ENCODE results near the gene OSBPL7. TPM values are rescaled to one million over a fixed set of nuclear protein-coding genes. Genes with fewer than 3 reads are reported as not detected.
"Not testable (repeated sequence)": the region's sequence is repeated elsewhere in the genome, so short reads cannot be mapped to it uniquely, and the experiment has no call there.

Gene OSBPL7
- total and polyA plus RNA-seq, 2 donors from 2014 or later, result 5.3 to 21.2 TPM

DNA sequence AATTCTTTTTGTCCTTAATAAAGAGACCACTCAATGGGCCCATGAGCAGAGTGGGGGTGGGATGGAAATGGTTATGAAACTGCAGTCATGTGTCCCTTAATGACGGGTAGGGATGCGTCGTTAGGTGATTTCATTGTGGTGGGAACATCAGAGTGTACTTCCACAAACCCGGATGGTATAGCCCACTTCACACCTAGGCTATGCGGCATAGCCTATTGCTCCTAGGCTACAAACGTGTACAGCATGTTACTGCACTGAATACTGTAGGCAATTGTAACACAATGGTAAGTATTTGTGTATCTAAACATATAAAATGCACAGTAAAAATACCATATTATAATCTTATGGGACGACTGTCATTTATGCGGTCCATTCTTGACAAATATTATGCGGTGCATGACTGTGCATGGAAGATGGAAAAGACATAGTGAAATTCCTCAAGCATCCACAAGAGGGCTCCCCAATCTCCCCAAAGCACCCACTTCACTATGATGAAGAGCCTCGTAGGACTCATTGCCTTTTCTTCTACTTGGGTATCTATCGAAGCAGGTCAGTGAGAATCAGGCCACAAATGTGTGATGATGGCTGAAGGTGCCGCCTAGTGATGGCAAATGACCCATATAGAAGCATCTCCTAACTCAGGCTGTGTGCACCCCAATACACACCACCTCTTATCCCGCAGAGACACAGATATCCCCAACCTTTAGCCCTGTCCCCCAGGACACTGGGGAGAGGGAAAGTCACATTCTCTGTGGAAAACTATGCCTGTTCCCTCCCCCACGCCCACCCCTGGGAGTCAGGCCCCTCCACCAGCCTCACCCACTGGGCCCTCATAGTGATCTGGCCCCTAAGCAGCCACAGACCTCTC lies 45.0 kb downstream of the OSBPL7 start:
- Histone ChIP-seq H3K36me3 (ENCODE audit: control insufficient read depth in 2 of 3, insufficient read depth in 3 of 3, low read length in 3 of 3) (no peaks in the 10 kb centered on the region), H3K4me1 (ENCODE audit: control insufficient read depth in 2 of 3, insufficient read depth in 2 of 3, low read depth in 1 of 3, low read length in 3 of 3) (no peaks in the 10 kb centered on the region), H3K27me3 (ENCODE audit: control insufficient read depth, insufficient read depth, low read length) (peaks cover 6% of the 10 kb centered on the region), H3K4me3 (ENCODE audit: low read length in 3 of 3) (no peak overlapping the region), H3K9ac (ENCODE audit: low read length in 3 of 3) (no peak overlapping the region), H3K27ac (ENCODE audit: low read depth in 2 of 2, low read length in 2 of 2) (no peak overlapping the region), H3K9me3 (ENCODE audit: control insufficient read depth in 2 of 3, insufficient read depth in 1 of 3, low read length in 3 of 3) (no peaks in the 10 kb centered on the region)
- FAIRE-seq (no peak), DNase-seq (peak in 3 of 5 donors; percentile 21 to 43 (median 32))
- TF ChIP-seq, protein P1, sequence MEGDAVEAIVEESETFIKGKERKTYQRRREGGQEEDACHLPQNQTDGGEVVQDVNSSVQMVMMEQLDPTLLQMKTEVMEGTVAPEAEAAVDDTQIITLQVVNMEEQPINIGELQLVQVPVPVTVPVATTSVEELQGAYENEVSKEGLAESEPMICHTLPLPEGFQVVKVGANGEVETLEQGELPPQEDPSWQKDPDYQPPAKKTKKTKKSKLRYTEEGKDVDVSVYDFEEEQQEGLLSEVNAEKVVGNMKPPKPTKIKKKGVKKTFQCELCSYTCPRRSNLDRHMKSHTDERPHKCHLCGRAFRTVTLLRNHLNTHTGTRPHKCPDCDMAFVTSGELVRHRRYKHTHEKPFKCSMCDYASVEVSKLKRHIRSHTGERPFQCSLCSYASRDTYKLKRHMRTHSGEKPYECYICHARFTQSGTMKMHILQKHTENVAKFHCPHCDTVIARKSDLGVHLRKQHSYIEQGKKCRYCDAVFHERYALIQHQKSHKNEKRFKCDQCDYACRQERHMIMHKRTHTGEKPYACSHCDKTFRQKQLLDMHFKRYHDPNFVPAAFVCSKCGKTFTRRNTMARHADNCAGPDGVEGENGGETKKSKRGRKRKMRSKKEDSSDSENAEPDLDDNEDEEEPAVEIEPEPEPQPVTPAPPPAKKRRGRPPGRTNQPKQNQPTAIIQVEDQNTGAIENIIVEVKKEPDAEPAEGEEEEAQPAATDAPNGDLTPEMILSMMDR (IDR thresholded peaks at IDR 0.05; ENCODE audit: borderline replicate concordance, extremely low read depth, insufficient read depth), result peak; percentile 63
- intact Hi-C loops (cut with DNase I), result no loop called here

- Histone ChIP-seq H3K27me3 (ENCODE audit: control insufficient read depth, insufficient read depth, low read length) (peaks cover 6% of the 10 kb centered on the region), H3K9me3 (ENCODE audit: control insufficient read depth in 2 of 3, insufficient read depth in 1 of 3, low read length in 3 of 3) (no peaks in the 10 kb centered on the region)
- no peak for FAIRE-seq
These were observed 46.5 kb downstream of the OSBPL7 start for GRCh38 chr17:47774987-47775580.

GRCh38 chr17:47774331-47774730 lies 47.3 kb downstream of the OSBPL7 start:
- TF ChIP-seq, protein P1 (IDR thresholded peaks at IDR 0.05; ENCODE audit: borderline replicate concordance, extremely low read depth, insufficient read depth), result no peak
- intact Hi-C loops (cut with DNase I), result no loop called here
- Histone ChIP-seq H3K36me3 (ENCODE audit: control insufficient read depth in 2 of 3, insufficient read depth in 3 of 3, low read length in 3 of 3) (no peaks in the 10 kb centered on the region), H3K27ac (ENCODE audit: low read depth in 2 of 2, low read length in 2 of 2) (no peak overlapping the region), H3K27me3 (ENCODE audit: control insufficient read depth, insufficient read depth, low read length) (peaks cover 6% of the 10 kb centered on the region), H3K4me3 (ENCODE audit: low read length in 3 of 3) (no peak overlapping the region), H3K9me3 (ENCODE audit: control insufficient read depth in 2 of 3, insufficient read depth in 1 of 3, low read length in 3 of 3) (no peaks in the 10 kb centered on the region), H3K9ac (ENCODE audit: low read length in 3 of 3) (no peak overlapping the region), H3K4me1 (ENCODE audit: control insufficient read depth in 2 of 3, insufficient read depth in 2 of 3, low read depth in 1 of 3, low read length in 3 of 3) (no peaks in the 10 kb centered on the region)
- no peak for DNase-seq
- FAIRE-seq, result no peak

More at GRCh38 chr17:47774987-47775580, 46.5 kb downstream of the OSBPL7 start:
- intact Hi-C loops (cut with DNase I), result no loop called here
- DNase-seq, result no peak
- no peaks in the 10 kb centered on the region for H3K36me3 ChIP-seq (ENCODE audit: control insufficient read depth in 2 of 3, insufficient read depth in 3 of 3, low read length in 3 of 3)
- TF ChIP-seq, protein P1 (IDR thresholded peaks at IDR 0.05; ENCODE audit: borderline replicate concordance, extremely low read depth, insufficient read depth), result no peak
- no peak overlapping the region for H3K4me3 ChIP-seq (ENCODE audit: low read length in 3 of 3)
- H3K4me1 ChIP-seq (ENCODE audit: control insufficient read depth in 2 of 3, insufficient read depth in 2 of 3, low read depth in 1 of 3, low read length in 3 of 3), result no peaks in the 10 kb centered on the region
- H3K9ac ChIP-seq (ENCODE audit: low read length in 3 of 3), result no peak overlapping the region
- no peak overlapping the region for H3K27ac ChIP-seq (ENCODE audit: low read depth in 2 of 2, low read length in 2 of 2)

GRCh38 chr17:47773649-47774048 lies 47.9 kb downstream of the OSBPL7 start:
- H3K4me3 ChIP-seq (ENCODE audit: low read length in 3 of 3); DNase-seq; H3K36me3 ChIP-seq (ENCODE audit: control insufficient read depth in 2 of 3, insufficient read depth in 3 of 3, low read length in 3 of 3); H3K9ac ChIP-seq (ENCODE audit: low read length in 3 of 3); intact Hi-C loops (cut with DNase I); H3K4me1 ChIP-seq (ENCODE audit: control insufficient read depth in 2 of 3, insufficient read depth in 2 of 3, low read depth in 1 of 3, low read length in 3 of 3); H3K27ac ChIP-seq (ENCODE audit: low read depth in 2 of 2, low read length in 2 of 2); H3K9me3 ChIP-seq (ENCODE audit: control insufficient read depth in 2 of 3, insufficient read depth in 1 of 3, low read length in 3 of 3); FAIRE-seq; H3K27me3 ChIP-seq (ENCODE audit: control insufficient read depth, insufficient read depth, low read length): not testable (repeated sequence)

Data from kidney (tissue), 14 donors.